GM12878 (cell line): Measurements from ENCODE around the gene CANX. TPM values are rescaled to one million over a fixed set of nuclear protein-coding genes. Genes with fewer than 3 reads are reported as not detected.
A peak's percentile ranks its signal among the peaks of the same experiment; 100 is the strongest.

Experiments used
- ATAC-seq: fragments of 200-7000 bp; cut with Tn5 transposase; 3 replicates; pipeline ENCODE4 v1.9.1; 2020; ENCODE audit warnings: mild to moderate bottlenecking, moderate library complexity
- BruUV-seq: library from RNA; stranded (reverse); fragments of 400-500 nt; replicated peaks from 2 replicates; lab custom pipeline; 2021; lab: Mats Ljungman, UMichigan
- CTCF ChIA-PET: fragments of 300-600 bp; sonication (Branson Sonifier 250); formaldehyde crosslinking; extraction: SDS; loops from one replicate; lab custom pipeline; 2021; ENCODE audit warnings: inconsistent platforms; lab: Yijun Ruan, JAX
- POLR2A ChIA-PET: fragments of 350-600 bp; formaldehyde crosslinking; extraction: SDS; loops from one replicate; lab custom pipeline; 2021; ENCODE audit warnings: inconsistent platforms; lab: Charles Lee
- RAD21 ChIA-PET: fragments of 300-600 bp; sonication (Branson Sonifier 250); formaldehyde crosslinking; loops from one replicate; lab custom pipeline; 2023; ENCODE audit warnings: antibody characterized with exemption; ENCODE audit not compliant: unreplicated experiment; lab: Charles Lee
- SMC1A ChIA-PET: fragments of 300-600 bp; sonication (Branson Sonifier 250); formaldehyde crosslinking; loops from one replicate; lab custom pipeline; 2023; ENCODE audit not compliant: unreplicated experiment, uncharacterized antibody; lab: Charles Lee
- DNase-seq: peaks from one replicate; pipeline ENCODE4 v3.0.0-alpha.2; 2011; ENCODE audit warnings: low read depth, low spot score
- FAIRE-seq: peaks from 3 replicates; lab custom pipeline; 2011; peaks lifted over from hg19 to GRCh38; lab: Jason Lieb, UNC
- H2AFZ ChIP-seq: 2 replicates; pipeline ENCODE4 v1.6.0; 2011; ENCODE audit warnings: low read depth, low read length, control low read depth; ENCODE audit not compliant: control insufficient read depth
- H3K27ac ChIP-seq: 2 replicates; pipeline ENCODE4 v1.5.1; 2011; ENCODE audit warnings: control low read depth; ENCODE audit not compliant: control insufficient read depth, insufficient read depth
- H3K27me3 ChIP-seq, 2 experiments: replicated peaks in 1 of 2; 2 replicates each; pipeline versions ENCODE4 v1.6.0 to v1.6.1; 2011; ENCODE audit warnings: low read length in 1 of 2; ENCODE audit not compliant: control insufficient read depth in 2 of 2, insufficient read depth in 2 of 2
- H3K36me3 ChIP-seq, 2 experiments: 2 replicates each; pipeline ENCODE4 v1.5.1; 2011; ENCODE audit warnings: low read length in 1 of 2; ENCODE audit not compliant: control insufficient read depth in 2 of 2, insufficient read depth in 2 of 2
- H3K4me1 ChIP-seq: 2 replicates; pipeline ENCODE4 v1.6.1; 2011; ENCODE audit warnings: mild to moderate bottlenecking, low read length, moderate library complexity, mixed read lengths; ENCODE audit not compliant: control insufficient read depth, insufficient read depth
- H3K4me2 ChIP-seq: 2 replicates; pipeline ENCODE4 v1.6.0; 2011; ENCODE audit warnings: control low read depth; ENCODE audit not compliant: control insufficient read depth, insufficient read depth
- H3K4me3 ChIP-seq: fragments of 200-600 bp; sonication (generic); 2 replicates; pipeline ENCODE4 v1.5.1; 2016
- H3K79me2 ChIP-seq: 2 replicates; pipeline ENCODE4 v1.6.0; 2011; ENCODE audit warnings: low read length; ENCODE audit not compliant: control insufficient read depth, insufficient read depth
- H3K9ac ChIP-seq: 2 replicates; pipeline ENCODE4 v1.8.0; 2011; ENCODE audit warnings: low read length, control low read depth, mixed read lengths; ENCODE audit not compliant: control insufficient read depth, insufficient read depth
- H3K9me3 ChIP-seq: replicated peaks from 3 replicates; pipeline ENCODE4 v1.5.1; 2011; ENCODE audit warnings: mild to moderate bottlenecking, low read length; ENCODE audit not compliant: control insufficient read depth, insufficient read depth
- H4K20me1 ChIP-seq: 2 replicates; pipeline ENCODE4 v1.6.0; 2011; ENCODE audit not compliant: control insufficient read depth, insufficient read depth
- ASH2L ChIP-seq: fragments of 300-600, 200-600 bp; sonication (generic); IDR thresholded peaks from 2 replicates; pipeline ENCODE4 v1.6.1; 2017; ENCODE audit warnings: low read depth, mild to moderate bottlenecking, borderline replicate concordance
- BCL11A ChIP-seq: IDR thresholded peaks from 2 replicates; pipeline ENCODE4 v1.6.1; 2011; ENCODE audit warnings: low read depth, low read length
- BMI1 ChIP-seq: fragments of 450-650 bp; IDR thresholded peaks from 2 replicates; pipeline ENCODE4 v1.6.1; 2016; ENCODE audit warnings: mild to moderate bottlenecking, moderate library complexity, borderline replicate concordance
- CBX5 ChIP-seq: sonication (generic); IDR thresholded peaks from 2 replicates; pipeline ENCODE4 v1.6.1; 2016; ENCODE audit warnings: low read depth, moderate library complexity, mild to moderate bottlenecking, inconsistent platforms
- FOS ChIP-seq: IDR thresholded peaks from 3 replicates; pipeline ENCODE4 v1.6.1; 2011; ENCODE audit warnings: borderline replicate concordance; ENCODE audit not compliant: insufficient read length; ENCODE audit errors: extremely low read depth
- HSF1 ChIP-seq: fragments of 150-350 bp; IDR thresholded peaks from 2 replicates; pipeline ENCODE4 v1.6.1; 2014; ENCODE audit warnings: mild to moderate bottlenecking, low read depth, low read length
- IKZF2 ChIP-seq, 2 experiments: fragments of 450-650 bp; IDR thresholded peaks; 2 replicates each; pipeline ENCODE4 v1.6.1; 2017; ENCODE audit warnings: mild to moderate bottlenecking in 2 of 2, moderate library complexity in 2 of 2
- MLLT1 ChIP-seq: fragments of 450-650 bp; IDR thresholded peaks from 2 replicates; pipeline ENCODE4 v1.6.1; 2016; ENCODE audit warnings: mild to moderate bottlenecking
- NFIC ChIP-seq: IDR thresholded peaks from 2 replicates; pipeline ENCODE4 v1.6.1; 2012; ENCODE audit warnings: low read depth, mild to moderate bottlenecking, inconsistent platforms, low read length, moderate library complexity
- NFXL1 ChIP-seq: fragments of 450-650 bp; IDR thresholded peaks from 2 replicates; pipeline ENCODE4 v1.6.1; 2017; ENCODE audit warnings: antibody characterized with exemption, mild to moderate bottlenecking, borderline replicate concordance
- NRF1 ChIP-seq: conservative IDR thresholded peaks from 2 replicates; pipeline ENCODE4 v1.6.1; 2011; ENCODE audit warnings: mild to moderate bottlenecking, low read depth, low read length, improper control_type of control experiment
- PAX5 ChIP-seq: IDR thresholded peaks from 2 replicates; pipeline ENCODE4 v1.6.1; 2011; ENCODE audit warnings: low read depth, low read length, borderline replicate concordance
- POLR2A ChIP-seq: IDR thresholded peaks from 2 replicates; pipeline ENCODE4 v1.6.1; 2011; ENCODE audit warnings: low read depth, mild to moderate bottlenecking, low read length
- STAT1 ChIP-seq: fragments of 450-650 bp; conservative IDR thresholded peaks from 2 replicates; pipeline ENCODE4 v1.6.1; 2014; ENCODE audit warnings: antibody characterized with exemption, mild to moderate bottlenecking
- WGBS: methylation state at CpG from one replicate; pipeline ENCODE4 v1.1.6; 2016; ENCODE audit warnings: low lambda C conversion rate; ENCODE audit not compliant: insufficient replicate concordance, insufficient coverage; ENCODE audit errors: missing lambda C conversion rate; 5-methylcytosine and 5-hydroxymethylcytosine counted together
- in situ Hi-C: fragments of 300-500 bp; cut with MboI; formaldehyde crosslinking; loops from 9 replicates; pipeline ENCODE4 v1.14.3; 2018; ENCODE audit warnings: mixed read lengths
- intact Hi-C: fragments of 100-400 bp; cut with micrococcal nuclease; formaldehyde crosslinking; loops from one replicate; pipeline ENCODE4 v1.14.2; 2022; ENCODE audit not compliant: unreplicated experiment
- polyA plus RNA-seq, 11 experiments: library from polyadenylated mRNA; depleted of rRNA in 4 of 11; unstranded in 6 of 11; stranded (reverse) in 5 of 11; fragments of >200 nt; fragmentation: Nextera tagmentation in 4 of 11; fragmentation: Illumina TruSeq in 1 of 11; extraction: Ambion mirVana in 4 of 11; extraction: Trizol in 1 of 11; gene quantifications; 1 replicate in 1 of 11; 2 replicates in 10 of 11; pipeline versions ENCODE4 v1.2.1 to v1.2.3, GENCODE V29; 2011 to 2016; ENCODE audit warnings: inconsistent platforms in 2 of 11, missing spikeins in 2 of 11, low read depth in 1 of 11
- total RNA-seq, 4 experiments: library from RNA; depleted of rRNA in 3 of 4; stranded (reverse); fragments of >200 nt in 3 of 4; fragmentation: Illumina TruSeq in 1 of 4; extraction: Trizol in 1 of 4; gene quantifications; 2 replicates each; pipeline versions ENCODE4 v1.2.1 to v1.2.3, GENCODE V29; 2013 to 2021

The CANX gene
- total and polyA plus RNA-seq, 10 of the 15 experiments (the other 5 are each of a cell fraction or from before 2014, with no cell fraction given) = 78.2 to 602 (median 412) TPM

- peak; percentile 83 for TF ChIP-seq POLR2A
- TF ChIP-seq NFIC = 0 out of 2 replicates have a peak, but pooled peaks have one; percentile 15
- no peak for TF ChIP-seq MLLT1
- TF ChIP-seq CBX5 = 0 out of 2 replicates have a peak, but pooled peaks have one; percentile 17
- peak in 1 of 2 experiments; percentile 5; a peak in 1 of 4 replicates for TF ChIP-seq IKZF2 (IDR thresholded peaks at IDR 0.05)
- 0 out of 2 replicates have a peak, but pooled peaks have one; percentile 31 for TF ChIP-seq ASH2L
Measured at GRCh38 chr5:179732412-179732917, 33.7 kb downstream of the CANX start, which contains the start of gene MAML1 (continued).

GRCh38 chr5:179732918-179733771, 34.4 kb downstream of the CANX start:
- H2AFZ ChIP-seq = peak overlapping the region; percentile 59
- WGBS = under 1% methylated on average over 95 of the region's 101 CpGs
- in situ Hi-C loops (no loop called here), intact Hi-C loops (loop anchor here (2.0 kb wide), 1 partner anchor 34 kb away; the partner anchor contains the start of gene CANX)
- peak overlapping the region; percentile 74 for H3K9ac ChIP-seq
- H3K36me3 ChIP-seq = peaks cover 2 to 23% of the 10 kb centered on the region in 2 experiments
- H3K79me2 ChIP-seq = peaks cover 51% of the 10 kb centered on the region
- POLR2A ChIA-PET = interaction anchor here (0.6 to 1.4 kb wide), 7 partner anchors 11 to 197 kb away, joined by 3 to 11 read pairs (median 8); partner anchors contain the start of gene HNRNPH1
- ATAC-seq = peak; percentile 53
- no peak for DNase-seq
- H3K27ac ChIP-seq = peak overlapping the region; percentile 83
- H3K4me1 ChIP-seq = peaks cover 6% of the 10 kb centered on the region; the same call in 1 of the 2 replicates
- H3K27me3 ChIP-seq = no peaks in the 10 kb centered on the region
- no TSS peak for BruUV-seq
- peak overlapping the region; percentile 36 for H3K4me2 ChIP-seq
- no peak for FAIRE-seq
- H3K4me3 ChIP-seq = peak overlapping the region; percentile 84
- CTCF ChIA-PET = interaction anchor here (1.0 to 4.2 kb wide), 4 partner anchors 25 to 54 kb away, joined by 3 to 25 read pairs (median 6); no protein-coding TSS in a partner anchor
- no peaks in the 10 kb centered on the region; the same call in 1 of the 2 replicates for H4K20me1 ChIP-seq
- H3K9me3 ChIP-seq = no peaks in the 10 kb centered on the region
- RAD21 ChIA-PET = interaction anchor here (1.1 to 2.2 kb wide), 5 partner anchors 27 to 174 kb away, joined by 4 to 7 read pairs (median 4); partner anchors contain the start of gene HNRNPH1
- SMC1A ChIA-PET = interaction anchor here (0.6 to 2.0 kb wide), 5 partner anchors 29 to 392 kb away, joined by 3 to 6 read pairs (median 4); partner anchors contain the start of gene CANX
- no peak for TF ChIP-seq BMI1
- TF ChIP-seq FOS = no peak
- TF ChIP-seq BCL11A = no peak
- no peak for TF ChIP-seq MLLT1
- no peak for TF ChIP-seq PAX5
- TF ChIP-seq NFXL1 = no peak
- 0 out of 2 replicates have a peak, but pooled peaks have one; percentile 56 for TF ChIP-seq STAT1
- no peak for TF ChIP-seq HSF1
- no peak for TF ChIP-seq NRF1
